Neural crest cell (in vitro differentiated cells): ENCODE data around the gene SLIT3. TPM values are rescaled to one million over a fixed set of nuclear protein-coding genes. Genes with fewer than 3 reads are reported as not detected.

ENCODE experiments used
- DNase-seq: peaks from one replicate; pipeline ENCODE4 v3.0.0; 2021; ENCODE audit warnings: low read depth, mixed read lengths, low spot score
- H3K27ac Mint-ChIP-seq: one replicate; pipeline ENCODE4 v1.8.0; 2021; ENCODE audit warnings: mild to moderate bottlenecking, mixed read lengths; ENCODE audit not compliant: unreplicated experiment
- H3K27me3 Mint-ChIP-seq: 2 replicates; pipeline ENCODE4 v1.8.0; 2021; ENCODE audit warnings: low read depth, mild to moderate bottlenecking, mixed read lengths
- H3K36me3 Mint-ChIP-seq: 2 replicates; pipeline ENCODE4 v1.8.0; 2021; ENCODE audit warnings: low read depth, mild to moderate bottlenecking, mixed read lengths
- H3K4me1 Mint-ChIP-seq: 2 replicates; pipeline ENCODE4 v1.8.0; 2021; ENCODE audit warnings: mixed read lengths
- H3K4me3 Mint-ChIP-seq: one replicate; pipeline ENCODE4 v1.8.0; 2021; ENCODE audit warnings: mild to moderate bottlenecking, mixed read lengths
- H3K9me3 Mint-ChIP-seq: 2 replicates; pipeline ENCODE4 v1.8.0; 2021; ENCODE audit warnings: mixed read lengths
- CTCF ChIP-seq: fragments of 200-600 bp; sonication (generic); conservative IDR thresholded peaks from 2 replicates; pipeline ENCODE4 v1.5.0; 2021; ENCODE audit warnings: antibody characterized with exemption, mild to moderate bottlenecking
- total RNA-seq: library from RNA; stranded (reverse); gene quantifications from 2 replicates; pipeline ENCODE4 v1.2.1, GENCODE V29; 2021

Gene SLIT3
- total RNA-seq, 1 donor from 2014 or later: 13.3 TPM

GRCh38 chr5:168858371-168858770 lies 442.6 kb downstream of the SLIT3 start:
- no peaks in the 10 kb centered on the region for H3K27me3 Mint-ChIP-seq
- H3K4me3 Mint-ChIP-seq: no peak overlapping the region
- no peak for DNase-seq
- H3K27ac Mint-ChIP-seq: no peak overlapping the region
- no peak for TF ChIP-seq CTCF
- peaks cover 44% of the 10 kb centered on the region for H3K4me1 Mint-ChIP-seq
- H3K9me3 Mint-ChIP-seq: no peaks in the 10 kb centered on the region
- H3K36me3 Mint-ChIP-seq: no peaks in the 10 kb centered on the region

- Mint-ChIP-seq H3K9me3 (peaks cover 3% of the 10 kb centered on the region), H3K4me1 (peaks cover 79% of the 10 kb centered on the region), H3K4me3 (no peak overlapping the region), H3K27ac (no peak overlapping the region), H3K36me3 (no peaks in the 10 kb centered on the region), H3K27me3 (no peaks in the 10 kb centered on the region)
- no peak for TF ChIP-seq CTCF
- no peak for DNase-seq
These were observed 447.0 kb downstream of the SLIT3 start for GRCh38 chr5:168853972-168854371.

- Mint-ChIP-seq H3K4me3 (peak overlapping the region; percentile 70), H3K4me1 (peaks cover 85% of the 10 kb centered on the region), H3K36me3 (no peaks in the 10 kb centered on the region), H3K27ac (peak overlapping the region; percentile 76), H3K9me3 (peaks cover 3% of the 10 kb centered on the region), H3K27me3 (no peaks in the 10 kb centered on the region)
- no peak for DNase-seq
- TF ChIP-seq CTCF: no peak
These were observed 448.6 kb downstream of the SLIT3 start for GRCh38 chr5:168852329-168852728.

GRCh38 chr5:168851902-168852321 lies 449.0 kb downstream of the SLIT3 start:
- no peaks in the 10 kb centered on the region for H3K27me3 Mint-ChIP-seq
- no peaks in the 10 kb centered on the region for H3K36me3 Mint-ChIP-seq
- no peak for DNase-seq
- H3K9me3 Mint-ChIP-seq: peaks cover 3% of the 10 kb centered on the region
- H3K4me1 Mint-ChIP-seq: peaks cover 85% of the 10 kb centered on the region
- TF ChIP-seq CTCF: no peak
- H3K27ac Mint-ChIP-seq: peak overlapping the region; percentile 76
- peak overlapping the region; percentile 70 for H3K4me3 Mint-ChIP-seq

GRCh38 chr5:168850683-168851082 lies 450.3 kb downstream of the SLIT3 start:
- Mint-ChIP-seq H3K4me1 (peaks cover 81% of the 10 kb centered on the region), H3K36me3 (no peaks in the 10 kb centered on the region), H3K27ac (no peak overlapping the region), H3K4me3 (peak overlapping the region; percentile 14), H3K9me3 (peaks cover 3% of the 10 kb centered on the region), H3K27me3 (no peaks in the 10 kb centered on the region)
- no peak for DNase-seq
- no peak for TF ChIP-seq CTCF

- Mint-ChIP-seq H3K27ac (no peak overlapping the region), H3K4me1 (peaks cover 81% of the 10 kb centered on the region), H3K27me3 (no peaks in the 10 kb centered on the region), H3K4me3 (no peak overlapping the region), H3K36me3 (no peaks in the 10 kb centered on the region), H3K9me3 (peaks cover 3% of the 10 kb centered on the region)
- DNase-seq: no peak
- TF ChIP-seq CTCF: no peak
These were observed 452.4 kb downstream of the SLIT3 start for GRCh38 chr5:168848569-168848968.
